GM12875 (cell line): ENCODE data around the gene OR7G1.

Experiments used
- H3K4me3 ChIP-seq: one replicate; pipeline ENCODE4 v1.5.1; 2011; ENCODE audit warnings: low read depth, low read length, control low read depth
- CTCF ChIP-seq: IDR thresholded peaks from 2 replicates; pipeline ENCODE4 v1.5.1; 2011; ENCODE audit warnings: low read depth, mild to moderate bottlenecking, control low read depth, inconsistent platforms, low read length, moderate library complexity, borderline replicate concordance; ENCODE audit not compliant: insufficient read depth

OR7G1 gene

GRCh38 chr19:9065457-9066014 lies 50.0 kb downstream of the OR7G1 start:
- H3K4me3 ChIP-seq: no peak overlapping the region
- TF ChIP-seq CTCF: no peak
